Endometrium (tissue), 2 donors: Measurements from ENCODE around the gene SEC22A.

Source experiments
- FAIRE-seq: peaks from 2 replicates; lab custom pipeline; 2012; peaks lifted over from hg19 to GRCh38; lab: Jason Lieb, UNC
- donor health status: control.
- donor health status: control.

SEC22A gene

DNA sequence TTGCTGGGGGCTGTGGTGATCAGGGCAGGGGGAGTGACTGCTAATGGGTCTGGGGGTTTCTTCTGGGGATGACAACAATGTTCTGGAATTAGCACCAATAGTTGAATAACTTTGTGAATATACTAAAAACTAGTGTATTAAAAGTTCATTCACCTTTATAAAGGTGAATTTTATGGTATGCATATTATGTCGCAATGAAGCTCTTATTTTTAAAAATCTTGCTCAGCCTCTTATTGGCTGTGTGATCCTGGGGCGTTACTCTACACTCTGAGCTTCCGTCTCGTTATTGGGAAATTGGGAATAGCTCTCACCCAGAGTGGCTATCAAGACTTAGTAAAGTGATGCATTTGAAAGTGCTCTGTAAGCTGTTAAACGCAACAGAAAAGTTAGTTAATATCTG, 105.3 kb downstream of the SEC22A start:
- no peak for FAIRE-seq

GRCh38 chr3:123310186-123310585, 108.4 kb downstream of the SEC22A start:
- no peak for FAIRE-seq

- FAIRE-seq, result no peak
Measured at GRCh38 chr3:123310741-123311140, 109.0 kb downstream of the SEC22A start.

DNA sequence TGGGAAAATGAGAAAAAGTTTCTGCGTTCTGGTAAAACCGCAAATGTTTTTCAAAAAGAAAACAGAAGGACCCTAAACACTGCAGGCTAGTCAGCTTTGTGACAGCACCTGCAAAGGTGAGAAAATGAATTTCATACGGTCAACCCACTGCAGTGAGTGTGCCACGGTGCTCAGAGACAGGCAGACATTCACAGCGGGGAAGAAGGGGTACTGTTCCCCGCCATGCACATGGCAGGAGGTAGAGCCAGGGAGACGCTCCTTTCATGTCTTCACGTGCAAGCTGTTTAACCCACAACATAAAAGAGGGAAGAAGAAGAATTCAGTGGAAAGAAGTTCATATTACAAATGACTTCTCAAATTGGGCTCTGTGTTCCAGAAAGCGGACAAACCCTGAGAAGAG, 109.5 kb downstream of the SEC22A start:
- FAIRE-seq, result no peak

DNA sequence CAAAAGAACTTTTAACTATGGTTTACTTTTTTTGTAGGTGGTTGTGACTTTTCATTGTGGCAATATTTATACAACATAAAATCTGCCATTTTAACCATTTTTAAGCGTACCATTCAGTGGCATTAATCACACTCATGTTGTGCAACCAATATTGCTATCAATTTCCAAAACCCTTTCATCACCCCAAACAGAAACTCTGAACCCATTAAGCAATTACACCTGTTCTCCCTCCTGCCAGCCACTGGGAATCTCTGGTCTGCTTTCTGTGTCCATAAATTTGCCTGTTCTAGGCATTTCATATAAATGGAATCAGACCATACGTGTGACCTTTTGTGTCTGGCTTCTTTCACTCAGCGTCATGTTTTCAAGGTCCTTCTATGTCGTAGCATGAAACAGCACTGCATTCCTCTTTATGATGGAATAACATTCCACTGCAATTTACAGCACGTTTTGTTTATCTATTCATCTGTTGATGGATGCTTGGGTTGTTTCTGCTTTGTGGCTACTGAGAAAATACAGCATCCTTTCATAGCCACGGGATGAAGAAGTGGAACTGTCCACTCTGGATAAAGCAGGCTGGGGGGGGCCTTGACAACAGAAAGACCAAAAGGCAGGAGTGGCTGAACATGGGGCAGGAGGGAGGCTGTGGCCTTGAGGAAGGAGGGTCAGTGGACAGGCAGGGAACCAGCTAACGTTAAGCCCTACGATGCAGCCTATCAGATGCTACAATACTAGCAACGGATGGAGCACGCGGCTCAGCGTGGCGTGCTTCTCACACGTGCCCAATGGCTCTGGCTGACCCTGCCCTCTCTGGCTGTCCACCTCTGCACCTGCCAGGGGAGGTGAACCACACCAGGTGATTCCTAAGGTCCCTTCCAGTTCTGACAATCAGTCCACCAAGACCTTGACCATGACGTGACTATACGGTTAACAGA, 110.9 kb downstream of the SEC22A start:
- FAIRE-seq, result no peak

DNA sequence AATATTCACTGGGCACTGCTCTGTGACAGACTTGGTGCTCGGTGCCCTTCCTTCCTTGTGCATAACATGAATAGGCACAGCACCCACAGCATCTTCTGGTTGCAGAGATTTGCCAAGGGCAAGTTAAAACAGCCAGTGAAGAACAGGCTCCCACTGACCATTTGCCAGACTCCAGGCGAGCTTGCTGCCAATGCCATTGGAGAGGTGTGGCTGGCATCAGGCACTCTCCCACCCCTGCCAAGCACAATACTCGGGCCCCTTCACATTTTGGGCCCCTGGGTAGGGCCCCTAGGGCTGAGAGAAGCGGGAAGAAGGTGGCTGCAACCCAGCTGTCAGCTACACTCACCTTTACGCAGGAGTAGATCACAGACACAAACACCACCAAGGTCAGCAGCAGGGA, 112.1 kb downstream of the SEC22A start:
- no peak for FAIRE-seq

- FAIRE-seq, result no peak
Measured at GRCh38 chr3:123314359-123315270, 112.9 kb downstream of the SEC22A start.

DNA sequence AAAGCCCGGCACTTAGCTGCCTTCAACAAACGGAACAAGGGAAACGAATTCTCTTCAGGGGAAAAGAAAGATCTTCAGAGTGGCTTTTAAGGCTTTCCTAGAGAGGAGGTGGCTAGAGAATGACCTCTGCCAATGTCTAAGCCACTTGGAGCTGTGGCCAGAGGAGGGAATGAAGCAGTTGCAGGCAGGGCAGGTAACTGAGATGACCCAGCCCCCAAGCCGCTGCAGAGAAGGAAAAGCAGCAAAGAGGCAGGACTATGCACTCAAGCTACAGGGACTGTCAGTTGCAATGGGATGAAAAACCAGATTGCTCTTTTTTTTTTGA, 113.5 kb downstream of the SEC22A start:
- FAIRE-seq, result no peak

DNA sequence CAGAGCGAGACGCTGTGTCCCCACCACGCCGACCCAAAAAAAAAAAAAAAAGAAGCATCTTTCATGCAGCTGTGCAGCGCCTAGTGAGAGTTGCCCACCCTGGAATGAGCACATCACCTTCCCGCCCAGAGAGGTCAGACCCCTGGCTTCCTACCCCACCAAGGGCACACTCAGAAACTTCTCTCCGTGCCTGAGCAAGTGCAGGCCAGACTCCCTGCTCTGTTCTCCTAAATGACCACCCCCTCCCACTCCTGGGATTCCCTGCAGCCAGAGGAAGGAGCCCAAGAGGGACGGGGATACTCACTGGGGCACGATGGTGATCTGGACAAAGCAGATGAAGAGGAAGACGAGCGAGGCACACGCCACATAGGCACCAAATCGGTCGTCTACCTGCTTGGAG, 116.0 kb downstream of the SEC22A start:
- FAIRE-seq, result no peak

GRCh38 chr3:123318374-123318773, 116.6 kb downstream of the SEC22A start:
- FAIRE-seq, result no peak

DNA sequence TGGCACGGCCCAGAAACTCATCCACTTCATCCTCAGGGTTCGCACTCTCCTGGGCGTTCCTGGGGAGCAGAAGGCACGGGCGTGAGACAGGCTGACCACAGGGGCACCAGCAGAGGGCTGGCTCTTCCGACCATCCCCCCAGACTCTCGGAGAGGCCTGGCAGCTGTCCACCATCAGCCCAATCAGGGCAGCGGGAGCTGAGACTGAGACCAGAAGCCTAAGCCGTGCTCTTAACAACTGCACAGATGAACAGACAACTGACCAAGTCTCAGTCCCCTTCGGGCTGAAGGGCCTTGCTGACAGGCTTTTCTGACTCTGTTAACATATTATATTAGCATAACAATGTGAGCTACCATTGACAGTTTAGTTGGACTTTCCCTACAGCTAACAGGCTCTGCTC, 118.0 kb downstream of the SEC22A start:
- no peak for FAIRE-seq

- FAIRE-seq, result no peak
Measured at GRCh38 chr3:123320221-123320620, 118.5 kb downstream of the SEC22A start.

- FAIRE-seq, result no peak
Measured at GRCh38 chr3:123321806-123322205, 120.1 kb downstream of the SEC22A start.

GRCh38 chr3:123322866-123323265, 121.1 kb downstream of the SEC22A start:
- no peak for FAIRE-seq
